Stimulated activated CD8-positive, alpha-beta memory T cell treated with anti-CD3 and anti-CD28 coated beads, Interleukin-7, amount 100 ng/mL, for 48 hours (primary cell): ENCODE data around the gene XXYLT1.
A peak's percentile ranks its signal among the peaks of the same experiment; 100 is the strongest.

Experiments
- DNase-seq, 2 donors: peaks; one replicate each; pipeline ENCODE4 v3.0.0-alpha.2; 2020; ENCODE audit warnings: low read depth in 1 of 2; ENCODE audit errors: extremely low read depth in 1 of 2

XXYLT1 gene

GRCh38 chr3:195251336-195252065 lies 19.5 kb downstream of the XXYLT1 start:
- peak in 1 of 2 donors; percentile 11 for DNase-seq

- no peak for DNase-seq
Observed at GRCh38 chr3:195250473-195251251, 20.3 kb downstream of the XXYLT1 start.

DNA sequence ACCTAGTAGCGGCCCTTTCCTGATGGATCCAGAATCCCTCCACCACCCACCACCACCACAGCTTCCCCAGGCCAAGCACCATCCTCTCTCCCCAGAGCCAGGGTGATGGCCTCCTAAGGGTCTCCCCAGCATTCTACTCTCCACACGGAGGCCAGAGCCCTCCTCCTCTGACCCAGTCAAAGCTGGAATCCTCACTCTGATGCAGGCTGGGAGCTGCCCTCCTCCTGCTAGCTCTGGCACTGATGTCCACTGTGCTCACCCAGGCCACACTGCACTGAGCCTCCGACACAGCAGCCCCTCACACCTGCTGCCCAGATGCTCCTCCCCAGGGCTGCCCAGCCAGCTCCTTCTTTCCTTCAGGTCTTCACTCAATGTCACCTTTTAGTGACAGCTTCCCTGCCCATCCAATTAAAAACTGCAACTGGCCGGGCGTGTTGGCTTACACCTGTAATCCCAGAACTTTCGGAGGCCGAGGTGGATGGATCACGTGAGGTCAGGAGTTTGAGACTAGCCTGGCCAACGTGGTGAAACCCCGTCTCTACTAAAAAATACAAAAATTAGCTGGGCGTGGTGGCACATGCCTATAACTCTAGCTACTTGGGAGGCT lies 21.0 kb downstream of the XXYLT1 start:
- DNase-seq: no peak

DNA sequence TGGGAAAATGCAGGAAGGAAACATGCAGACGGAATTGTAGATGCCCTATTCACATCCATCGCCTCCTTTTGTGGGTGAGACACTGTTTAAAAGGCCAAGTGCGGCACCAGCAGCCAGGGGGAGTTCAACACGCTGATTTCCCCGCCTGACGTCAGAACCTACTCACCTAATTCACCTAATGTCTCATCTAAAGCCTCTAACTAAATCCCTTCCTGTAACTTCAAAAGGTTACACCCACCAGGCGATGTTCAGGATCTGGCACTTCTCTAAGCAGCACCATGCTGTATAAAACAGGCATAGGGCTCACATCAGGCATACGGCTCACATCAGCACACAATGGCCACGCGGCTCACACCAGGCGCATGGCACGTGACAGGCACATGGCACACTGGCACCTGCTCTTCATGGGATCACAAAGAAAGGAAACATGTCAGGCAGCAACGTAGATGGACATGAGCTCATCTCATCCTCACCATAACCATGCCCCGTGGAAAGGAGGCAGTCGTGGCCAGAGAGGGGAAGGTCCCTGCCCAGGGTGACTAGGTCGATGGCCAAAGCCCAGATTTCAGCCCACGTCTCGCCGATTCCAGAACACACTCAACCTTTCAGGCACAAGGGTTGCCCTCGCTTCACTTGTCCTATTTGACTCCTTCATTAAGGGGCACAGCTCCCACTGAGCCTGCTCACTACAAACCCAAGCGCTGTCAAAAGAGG lies 21.7 kb downstream of the XXYLT1 start:
- no peak for DNase-seq

- DNase-seq: no peak
Observed at GRCh38 chr3:195248281-195248680, 22.7 kb downstream of the XXYLT1 start.

- no peak for DNase-seq
Observed at GRCh38 chr3:195247863-195248189, 23.1 kb downstream of the XXYLT1 start.

DNA sequence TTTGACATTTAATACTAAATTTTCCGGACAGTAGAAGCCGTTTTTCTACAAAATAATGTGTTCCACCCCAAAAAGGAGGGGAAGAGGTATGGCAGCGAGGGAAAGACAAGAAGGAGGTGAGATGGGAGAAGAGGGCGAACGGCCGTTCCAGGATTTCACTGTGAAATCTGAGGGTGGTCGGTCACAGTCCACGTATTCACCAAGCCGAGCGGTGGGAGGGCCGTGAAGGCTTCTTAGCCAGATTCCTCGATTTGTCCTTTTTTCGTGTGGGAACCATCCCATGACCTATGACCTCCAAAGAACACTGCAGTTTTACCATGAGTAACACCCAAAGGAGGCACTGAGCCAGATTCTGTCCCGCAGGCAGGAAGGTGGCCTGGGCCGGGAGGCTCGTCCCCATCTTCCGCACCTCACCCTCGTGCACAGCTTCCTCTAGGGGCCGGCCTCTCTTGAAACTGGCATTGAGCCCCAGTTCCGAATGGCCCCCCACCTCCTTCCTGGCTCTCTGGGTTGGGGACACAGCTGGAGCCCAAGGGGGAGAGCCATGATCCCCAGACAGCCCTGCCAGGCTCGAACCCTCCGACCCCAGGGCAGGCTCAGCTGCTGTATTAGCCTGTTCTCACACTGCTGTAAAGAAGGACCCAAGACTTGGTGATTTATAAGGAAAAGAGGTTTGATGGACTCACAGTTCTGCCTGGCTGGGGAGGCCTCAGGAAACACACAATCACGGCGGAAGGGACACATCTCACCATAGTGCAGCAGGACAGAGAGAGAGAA lies 23.7 kb downstream of the XXYLT1 start:
- no peak for DNase-seq

DNA sequence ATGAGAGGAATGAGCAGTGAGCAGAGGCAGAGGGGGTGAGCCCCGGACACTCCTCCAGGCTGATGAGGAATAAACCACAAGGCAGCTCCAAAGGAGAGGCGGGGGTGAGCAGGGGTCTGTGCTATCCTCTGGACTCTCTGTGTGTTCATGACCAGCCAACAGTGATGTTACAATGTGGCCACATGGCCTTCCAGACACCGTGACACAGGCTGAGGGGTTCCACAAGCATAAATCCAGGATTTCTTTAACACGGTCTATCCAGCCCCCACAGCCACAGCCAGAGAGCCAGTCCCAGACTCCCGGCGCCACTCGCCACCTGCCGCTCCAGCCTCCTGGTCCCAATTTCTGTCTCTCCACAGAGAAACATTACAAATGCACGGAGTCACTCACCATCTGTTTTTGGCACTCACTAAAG lies 24.4 kb downstream of the XXYLT1 start:
- no peak for DNase-seq

- no peak for DNase-seq
Observed at GRCh38 chr3:195245531-195245951, 25.4 kb downstream of the XXYLT1 start.

- no peak for DNase-seq
Observed at GRCh38 chr3:195241592-195242355, 29.2 kb downstream of the XXYLT1 start.

GRCh38 chr3:195240939-195241338 lies 30.0 kb downstream of the XXYLT1 start:
- no peak for DNase-seq

DNA sequence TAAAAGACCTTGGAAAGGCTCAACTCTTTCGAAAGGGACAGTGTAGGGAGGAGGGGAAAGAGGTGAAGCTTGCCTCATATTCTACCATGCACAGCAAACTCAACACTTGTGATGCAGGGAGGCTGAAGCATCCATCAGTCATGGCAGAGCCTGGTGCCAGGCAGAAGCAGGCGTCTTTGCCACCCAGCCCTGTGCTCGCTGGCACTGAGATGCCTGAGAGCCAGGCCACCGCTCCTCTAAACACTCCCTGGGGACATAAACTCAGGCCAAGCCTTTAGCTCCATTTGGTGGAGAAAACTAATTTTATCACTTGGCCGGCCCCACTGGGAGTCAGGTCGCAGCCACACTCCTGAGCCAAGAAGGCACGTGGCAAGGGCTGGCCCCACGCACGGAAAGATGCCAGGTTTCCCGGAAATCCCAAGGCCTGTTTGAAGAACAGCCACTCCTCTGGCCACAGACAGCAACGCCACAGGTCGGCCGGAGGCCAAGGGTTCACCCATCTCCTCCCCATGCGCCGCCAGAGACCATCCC lies 30.7 kb downstream of the XXYLT1 start:
- DNase-seq: no peak

DNA sequence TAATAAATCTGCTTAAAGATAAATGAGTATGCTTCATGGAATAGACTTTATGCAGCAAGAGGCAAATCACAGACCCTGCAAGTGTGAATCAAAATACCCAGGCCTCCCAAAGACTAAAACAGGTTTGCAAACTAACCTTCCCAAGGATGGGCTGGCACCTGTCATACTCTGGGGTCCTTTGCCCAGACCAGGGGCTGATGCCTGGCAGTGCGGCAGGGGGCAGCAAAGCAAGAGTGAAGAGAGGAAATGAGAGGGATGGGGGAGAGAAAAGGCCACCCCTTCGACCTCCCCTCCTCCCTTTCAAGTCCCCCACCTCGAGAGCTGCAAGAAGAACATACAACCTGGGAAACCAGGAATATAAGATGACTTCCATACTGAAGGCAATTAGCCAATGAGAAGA lies 31.8 kb downstream of the XXYLT1 start:
- DNase-seq: no peak

DNA sequence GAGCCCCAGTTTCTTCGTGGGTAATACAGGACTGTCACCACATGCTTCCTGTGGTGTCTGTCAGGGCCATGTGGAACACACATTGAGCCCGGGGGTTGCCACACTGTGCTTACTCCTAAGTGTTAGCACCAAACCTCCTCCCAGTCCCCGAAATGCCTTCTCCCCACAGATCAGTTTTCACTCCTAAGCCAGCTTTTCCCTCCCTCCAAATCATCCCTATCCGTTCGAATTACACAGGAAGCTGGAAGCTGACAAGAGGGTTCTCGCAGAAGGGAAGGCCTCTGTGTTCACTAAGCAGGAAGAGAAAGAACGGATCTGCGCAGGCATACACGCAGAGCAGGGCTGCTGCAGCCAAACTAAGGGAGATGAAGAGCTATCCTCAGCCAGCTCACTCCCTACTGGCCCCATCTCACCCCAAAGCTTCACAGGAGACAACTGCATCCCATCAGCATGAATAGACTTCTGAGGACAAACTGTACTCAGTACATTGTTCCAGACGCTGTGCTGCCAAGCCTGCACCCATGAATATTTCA lies 32.3 kb downstream of the XXYLT1 start:
- DNase-seq: no peak

- no peak for DNase-seq
Observed at GRCh38 chr3:195238081-195238571, 32.8 kb downstream of the XXYLT1 start.

- DNase-seq: no peak
Observed at GRCh38 chr3:195236801-195237570, 34.0 kb downstream of the XXYLT1 start.

- DNase-seq: no peak
Observed at GRCh38 chr3:195236076-195236798, 34.7 kb downstream of the XXYLT1 start.

GRCh38 chr3:195230244-195230643 lies 40.7 kb downstream of the XXYLT1 start:
- no peak for DNase-seq
